GM12801 (cell line): ENCODE results near the gene HECW1.
A peak's percentile ranks its signal among the peaks of the same experiment; 100 is the strongest.

Experiments
- CTCF ChIP-seq: IDR thresholded peaks from one replicate; pipeline ENCODE4 v1.5.1; 2011; ENCODE audit warnings: control low read depth; ENCODE audit not compliant: insufficient read length; ENCODE audit errors: extremely low read depth

The HECW1 gene

DNA sequence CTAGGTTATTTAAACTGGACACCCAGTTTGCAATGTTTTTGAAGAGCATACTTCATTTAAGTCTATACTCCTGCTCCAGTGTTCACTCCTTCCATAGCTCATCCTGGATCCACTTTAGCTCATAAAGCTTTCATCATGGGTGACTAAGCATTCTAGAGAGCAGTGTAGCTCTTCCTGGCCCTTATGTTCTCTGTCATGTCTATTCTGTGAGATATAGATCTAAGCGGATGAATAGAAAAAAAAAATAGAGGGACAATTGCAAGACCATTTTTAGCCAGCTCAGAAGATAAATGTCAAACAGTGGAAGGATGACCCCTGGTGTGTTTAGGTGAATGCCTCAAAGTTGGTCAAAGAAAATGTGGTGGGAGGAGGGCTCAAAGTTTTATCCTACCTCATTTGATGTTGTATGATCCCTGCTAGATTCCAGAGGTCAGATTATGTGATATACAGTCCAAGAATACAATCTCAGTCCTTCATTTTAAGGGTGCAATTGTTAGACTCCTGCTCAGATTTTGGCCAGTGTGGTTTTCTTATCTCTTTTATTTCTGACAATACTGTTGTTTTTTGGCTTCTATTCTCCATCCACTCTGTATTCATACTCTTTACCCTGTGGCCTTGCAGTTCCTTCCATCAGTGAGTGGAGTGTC is 7.5 kb upstream of the HECW1 start:
- TF ChIP-seq CTCF, result no peak

- no peak for TF ChIP-seq CTCF
Observed at GRCh38 chr7:43105521-43106120, 6.8 kb upstream of the HECW1 start.

GRCh38 chr7:43108255-43109011 is 4.0 kb upstream of the HECW1 start:
- TF ChIP-seq CTCF, result peak; percentile 5

DNA sequence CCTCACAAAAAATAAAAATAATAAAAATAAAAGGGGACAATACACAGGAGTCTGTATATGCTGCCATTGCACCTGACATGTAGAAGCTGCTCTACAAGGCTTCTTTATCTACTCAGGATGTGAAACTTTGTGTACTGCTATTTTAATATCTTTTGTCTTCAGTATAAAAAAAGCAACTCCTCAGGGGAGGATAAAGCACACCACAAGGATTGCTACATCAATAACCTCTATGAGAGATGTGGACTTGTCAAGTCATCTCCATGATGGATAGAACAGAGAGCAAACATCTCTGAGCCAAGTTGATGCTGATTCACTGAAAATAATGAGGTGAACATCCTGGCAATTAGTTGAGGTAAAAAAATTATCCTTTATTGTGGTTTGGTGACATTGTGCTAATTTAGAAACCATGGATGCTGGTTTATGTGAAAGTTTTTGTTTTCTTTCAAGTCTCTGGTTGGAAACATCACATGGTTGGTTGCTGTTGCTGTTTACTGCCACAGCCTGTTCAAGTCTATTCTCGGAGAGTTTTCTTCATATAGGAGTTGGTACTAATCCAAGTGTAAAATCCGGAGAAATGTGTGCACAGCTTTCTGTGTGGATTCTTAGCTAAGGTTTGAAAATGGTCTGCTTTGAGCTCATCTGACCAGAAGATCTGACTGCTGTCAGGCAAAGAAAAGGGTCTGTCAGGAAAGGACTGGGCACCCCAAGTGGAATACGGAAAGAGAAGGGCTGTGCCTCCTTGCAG is 1.5 kb upstream of the HECW1 start:
- no peak for TF ChIP-seq CTCF

DNA sequence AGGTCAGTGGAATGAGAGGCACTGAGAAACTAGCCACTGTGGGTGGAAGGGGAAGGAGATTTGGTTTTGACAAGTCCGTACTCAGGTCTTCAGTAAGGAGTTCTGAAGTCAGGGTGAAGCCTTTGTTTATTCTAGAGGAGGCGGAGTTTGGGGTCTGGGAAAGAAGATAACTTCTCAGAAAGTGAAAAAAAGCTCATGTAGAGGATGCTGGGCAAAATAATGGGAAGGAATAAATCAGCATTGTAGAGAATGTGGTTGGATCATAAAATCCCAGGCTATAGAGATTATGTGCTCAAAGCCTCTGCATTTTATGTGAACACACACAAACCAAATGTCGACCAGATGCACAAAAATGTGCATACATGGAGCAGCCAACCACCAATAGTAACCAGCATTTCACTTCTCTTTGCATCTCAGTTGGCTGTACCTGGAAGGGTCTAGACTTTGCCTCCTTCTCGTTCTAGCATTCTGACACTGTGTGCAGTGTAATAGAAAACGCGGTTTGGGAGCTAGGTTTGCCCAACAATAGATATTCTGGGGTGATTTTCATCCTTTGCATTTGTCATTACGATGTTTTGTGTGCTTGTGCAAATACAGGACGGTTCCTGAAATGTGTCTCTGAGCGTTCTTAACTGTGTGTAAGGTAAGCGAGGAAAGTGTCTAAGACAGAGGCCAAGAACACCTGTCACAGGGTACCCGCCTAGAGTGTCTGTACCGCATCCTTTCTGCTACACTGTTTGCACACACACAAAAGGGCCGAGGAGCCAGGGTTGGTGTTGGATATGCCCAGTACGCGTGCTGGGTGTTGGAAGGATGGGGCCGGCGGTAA is 603 bp upstream of the HECW1 start:
- no peak for TF ChIP-seq CTCF

DNA sequence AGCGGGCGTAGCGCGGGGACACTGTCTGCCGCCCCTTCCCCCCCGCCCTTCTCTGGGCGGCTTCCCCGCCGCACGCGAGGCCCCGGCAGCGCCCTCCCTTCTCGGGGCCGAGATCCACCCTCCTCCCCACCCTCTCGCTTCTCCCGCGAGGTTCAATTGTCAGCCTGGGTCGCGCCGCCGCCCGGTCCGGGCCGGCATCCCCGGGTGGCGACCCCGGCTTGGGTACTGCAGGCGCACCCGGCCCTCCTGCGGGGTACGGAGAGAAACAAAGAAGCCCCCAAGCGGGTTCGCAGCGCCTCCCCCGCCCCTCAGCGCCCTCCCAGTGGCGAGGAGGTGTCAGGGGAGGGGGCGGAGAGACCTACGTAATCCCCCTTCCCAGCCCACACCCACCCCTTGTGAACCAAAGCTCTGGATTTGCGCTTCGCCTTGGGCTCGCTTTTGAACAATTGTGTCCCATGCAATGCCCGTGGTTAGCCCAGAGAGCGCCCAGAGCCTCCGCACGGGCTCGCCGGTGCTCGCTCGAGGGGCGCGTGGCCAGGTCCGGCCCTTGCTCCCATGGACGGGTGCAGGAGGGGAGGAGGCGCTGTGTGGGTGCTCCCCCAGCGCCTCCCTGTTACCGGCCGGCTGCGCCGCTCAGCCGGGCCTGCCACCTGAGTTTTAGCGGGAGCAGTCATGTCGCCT is 634 bp downstream of the HECW1 start:
- no peak for TF ChIP-seq CTCF
